HepG2 (cell line): ENCODE results near the gene CEP97. TPM values are rescaled to one million over a fixed set of nuclear protein-coding genes. Genes with fewer than 3 reads are reported as not detected.

ENCODE experiments used
- ATAD3A ChIP-seq: sonication (generic); formaldehyde crosslinking; IDR thresholded peaks from 2 replicates; pipeline ENCODE4 v1.4.0; 2020; ENCODE audit warnings: missing genetic modification reagents
- BORCS8-MEF2B ChIP-seq: sonication (generic); formaldehyde crosslinking; IDR thresholded peaks from 2 replicates; pipeline ENCODE4 v1.8.0; 2022; ENCODE audit warnings: mild to moderate bottlenecking, missing genetic modification reagents
- CC2D1A ChIP-seq: sonication (generic); formaldehyde crosslinking; IDR thresholded peaks from 2 replicates; pipeline ENCODE4 v1.8.1; 2023; ENCODE audit warnings: mild to moderate bottlenecking, missing genetic modification reagents
- CEBPB ChIP-seq: IDR thresholded peaks from 2 replicates; pipeline ENCODE4 v1.6.1; 2011; ENCODE audit warnings: low read depth, low read length, improper control_type of control experiment, borderline replicate concordance
- CHD2 ChIP-seq: IDR thresholded peaks from 2 replicates; pipeline ENCODE4 v1.6.1; 2011; ENCODE audit warnings: low read depth, low read length, improper control_type of control experiment
- CREM ChIP-seq, 2 experiments: sonication (generic) in 1 of 2; formaldehyde crosslinking in 1 of 2; IDR thresholded peaks; 2 replicates each; pipeline versions ENCODE4 v1.4.0 to v1.6.1; 2016 to 2020; ENCODE audit warnings: antibody characterized with exemption in 1 of 2, mild to moderate bottlenecking in 1 of 2, missing genetic modification reagents in 1 of 2
- DNMT1 ChIP-seq: sonication (generic); formaldehyde crosslinking; IDR thresholded peaks from 2 replicates; pipeline ENCODE4 v1.5.1; 2020; ENCODE audit warnings: mild to moderate bottlenecking, missing genetic modification reagents
- DNMT3B ChIP-seq: conservative IDR thresholded peaks from 2 replicates; pipeline ENCODE4 v1.6.1; 2016; ENCODE audit warnings: missing biosample characterization, control low read depth
- GTF2F1 ChIP-seq: fragments of 150-350 bp; IDR thresholded peaks from 2 replicates; pipeline ENCODE4 v1.6.1; 2014; ENCODE audit warnings: low read length
- HNF1B ChIP-seq: sonication (generic); formaldehyde crosslinking; IDR thresholded peaks from 2 replicates; pipeline ENCODE4 v1.5.1; 2020; ENCODE audit warnings: mild to moderate bottlenecking, moderate library complexity, missing genetic modification reagents
- JDP2 ChIP-seq: sonication (generic); formaldehyde crosslinking; IDR thresholded peaks from 2 replicates; pipeline ENCODE4 v1.8.1; 2022; ENCODE audit warnings: missing genetic modification reagents, borderline replicate concordance
- MED1 ChIP-seq: sonication (generic); formaldehyde crosslinking; IDR thresholded peaks from 2 replicates; pipeline ENCODE4 v1.4.0; 2020; ENCODE audit warnings: missing genetic modification reagents
- PBX3 ChIP-seq: sonication (generic); formaldehyde crosslinking; IDR thresholded peaks from 2 replicates; pipeline ENCODE4 v1.8.1; 2023; ENCODE audit warnings: missing genetic modification reagents, inconsistent platforms, borderline replicate concordance
- REPIN1 ChIP-seq: sonication (generic); formaldehyde crosslinking; IDR thresholded peaks from 2 replicates; pipeline ENCODE4 v1.8.0; 2022; ENCODE audit warnings: missing genetic modification reagents, low read depth, mild to moderate bottlenecking, borderline replicate concordance
- SNAI1 ChIP-seq: sonication (generic); formaldehyde crosslinking; IDR thresholded peaks from 2 replicates; pipeline ENCODE4 v1.5.0; 2020; ENCODE audit warnings: mild to moderate bottlenecking, missing genetic modification reagents, borderline replicate concordance
- TOPORS ChIP-seq: sonication (generic); formaldehyde crosslinking; IDR thresholded peaks from 2 replicates; pipeline ENCODE4 v1.8.0; 2023; ENCODE audit warnings: mild to moderate bottlenecking, missing genetic modification reagents
- ZBTB49 ChIP-seq: sonication (generic); formaldehyde crosslinking; IDR thresholded peaks from 2 replicates; pipeline ENCODE4 v1.4.0; 2020; ENCODE audit warnings: missing genetic modification reagents, borderline replicate concordance
- ZKSCAN1 ChIP-seq: fragments of 150-350 bp; IDR thresholded peaks from 2 replicates; pipeline ENCODE4 v1.6.1; 2014; ENCODE audit warnings: low read length
- ZNF30 ChIP-seq: sonication (generic); formaldehyde crosslinking; IDR thresholded peaks from 2 replicates; pipeline ENCODE4 v1.5.0; 2020; ENCODE audit warnings: mild to moderate bottlenecking, missing genetic modification reagents
- ZNF558 ChIP-seq: sonication (generic); formaldehyde crosslinking; IDR thresholded peaks from 2 replicates; pipeline ENCODE4 v1.9.0; 2022; ENCODE audit warnings: mild to moderate bottlenecking, missing genetic modification reagents, borderline replicate concordance
- ZNF703 ChIP-seq: sonication (generic); formaldehyde crosslinking; IDR thresholded peaks from 2 replicates; pipeline ENCODE4 v1.5.1; 2020; ENCODE audit warnings: missing genetic modification reagents, mild to moderate bottlenecking, moderate library complexity, borderline replicate concordance
- ZNF800 ChIP-seq: sonication (generic); formaldehyde crosslinking; IDR thresholded peaks from 2 replicates; pipeline ENCODE4 v1.4.0; 2020; ENCODE audit warnings: missing genetic modification reagents
- ZSCAN25 ChIP-seq: sonication (generic); formaldehyde crosslinking; IDR thresholded peaks from 2 replicates; pipeline ENCODE4 v1.8.0; 2022; ENCODE audit warnings: mild to moderate bottlenecking, missing genetic modification reagents
- polyA plus RNA-seq, 8 experiments: library from polyadenylated mRNA; depleted of rRNA in 3 of 8; stranded (reverse) in 7 of 8; unstranded in 1 of 8; fragments of >200 nt; fragmentation: Illumina TruSeq in 4 of 8; extraction: Trizol in 4 of 8; gene quantifications; 2 replicates each; pipeline versions ENCODE4 v1.2.1 to v1.2.3, GENCODE V29; 2011 to 2016; ENCODE audit warnings: low read depth in 4 of 8, missing spikeins in 1 of 8, mixed read lengths in 1 of 8; ENCODE audit not compliant: insufficient read depth in 1 of 8
- total RNA-seq, 5 experiments: library from RNA; depleted of rRNA; stranded (reverse); fragments of >200 nt; fragmentation: Illumina TruSeq; extraction: Trizol; gene quantifications; 2 replicates each; pipeline ENCODE4 v1.2.3, GENCODE V29; 2016; ENCODE audit warnings: low read depth in 1 of 5

Gene CEP97
- total and polyA plus RNA-seq, 2 of the 13 experiments (the other 11 are each of a cell fraction or from before 2014, with no cell fraction given), result 0.99 to 6.5 TPM

- peak; percentile 30; the same call in 1 of the 2 replicates for TF ChIP-seq HNF1B (CRISPR knock-in tag)
- peak; percentile 75; the same call in 1 of the 2 replicates for TF ChIP-seq REPIN1
- no peak; the same call in 1 of the 2 replicates for TF ChIP-seq DNMT3B (CRISPR knock-in tag)
- TF ChIP-seq CEBPB, result no peak
- no peak for TF ChIP-seq ZNF30 (CRISPR knock-in tag)
- TF ChIP-seq GTF2F1, result no peak
- TF ChIP-seq MED1 (CRISPR knock-in tag), result no peak
- peak; percentile 41; the same call in 1 of the 2 replicates for TF ChIP-seq ZNF800
- no peak for TF ChIP-seq ATAD3A (CRISPR knock-in tag)
- TF ChIP-seq PBX3 (CRISPR knock-in tag), result peak; percentile 89; the same call in 1 of the 2 replicates
- no peak for TF ChIP-seq CREM (IDR thresholded peaks at IDR 0.05)
- no peak for TF ChIP-seq CREM (CRISPR knock-in tag; IDR thresholded peaks at IDR 0.05)
- TF ChIP-seq ZSCAN25 (CRISPR knock-in tag), result no peak
- TF ChIP-seq CHD2, result no peak
- TF ChIP-seq ZKSCAN1, result no peak
- 0 out of 2 replicates have a peak, but pooled peaks have one; percentile 20 for TF ChIP-seq DNMT1
- TF ChIP-seq CC2D1A, result 0 out of 2 replicates have a peak, but pooled peaks have one; percentile 84
- no peak for TF ChIP-seq JDP2
- peak; percentile 92 for TF ChIP-seq BORCS8-MEF2B (CRISPR knock-in tag)
- TF ChIP-seq ZNF558 (CRISPR knock-in tag), result peak; percentile 88; the same call in 1 of the 2 replicates
- no peak for TF ChIP-seq ZBTB49 (CRISPR knock-in tag)
- TF ChIP-seq TOPORS (CRISPR knock-in tag), result peak; percentile 91
- no peak for TF ChIP-seq ZNF703 (CRISPR knock-in tag)
- TF ChIP-seq SNAI1, result no peak
Observed at GRCh38 chr3:101779047-101779821, 54.8 kb downstream of the CEP97 start, which contains the start of gene NXPE3 (continued).
